ENCODE results near the gene BORCS8. TPM values are rescaled to one million over a fixed set of nuclear protein-coding genes. Genes with fewer than 3 reads are reported as not detected.

The BORCS8 gene
- total RNA-seq, 1 donor from 2014 or later = 28.1 TPM

DNA sequence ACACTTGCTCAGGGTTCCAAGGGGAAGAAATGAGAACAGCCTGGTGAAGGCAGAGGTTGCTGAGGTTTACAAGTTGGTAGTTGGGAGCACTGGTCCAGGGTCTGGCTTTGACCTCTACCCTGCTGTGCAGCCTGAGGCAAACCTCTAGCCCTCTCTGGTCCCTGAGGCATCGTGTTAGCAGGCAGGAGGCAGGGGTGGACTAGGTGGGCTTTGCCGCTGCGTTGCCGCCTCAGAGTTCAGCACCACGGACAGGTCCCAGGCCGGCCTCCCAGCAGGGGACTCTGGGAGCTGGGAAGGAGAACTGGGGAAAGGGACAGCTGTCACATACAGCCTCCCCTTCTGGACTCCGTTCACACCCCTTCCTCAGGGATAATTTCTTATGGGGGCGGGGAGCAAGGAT, 22.9 kb upstream of the BORCS8 start:
- FAIRE-seq (no peak), DNase-seq (ENCODE audit: low spot score in 2 of 2) (no peak)

DNA sequence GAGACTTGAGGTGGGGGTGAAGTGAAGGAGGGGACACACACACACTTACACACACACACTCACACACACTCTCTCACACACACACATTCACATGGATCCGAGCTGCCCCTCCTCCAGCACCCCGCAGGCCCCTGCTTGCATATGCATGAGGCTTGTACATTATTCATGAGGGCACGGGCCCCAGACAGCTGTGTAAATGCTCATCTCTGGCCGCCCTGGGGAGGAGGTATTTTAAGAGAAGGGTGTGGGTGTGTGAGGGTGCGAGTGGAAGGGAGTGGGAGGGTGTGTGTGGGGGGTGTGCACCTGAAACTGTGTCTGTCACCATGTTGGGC, 22.2 kb upstream of the BORCS8 start:
- no peak for FAIRE-seq
- DNase-seq (ENCODE audit: low spot score in 2 of 2) = no peak

DNA sequence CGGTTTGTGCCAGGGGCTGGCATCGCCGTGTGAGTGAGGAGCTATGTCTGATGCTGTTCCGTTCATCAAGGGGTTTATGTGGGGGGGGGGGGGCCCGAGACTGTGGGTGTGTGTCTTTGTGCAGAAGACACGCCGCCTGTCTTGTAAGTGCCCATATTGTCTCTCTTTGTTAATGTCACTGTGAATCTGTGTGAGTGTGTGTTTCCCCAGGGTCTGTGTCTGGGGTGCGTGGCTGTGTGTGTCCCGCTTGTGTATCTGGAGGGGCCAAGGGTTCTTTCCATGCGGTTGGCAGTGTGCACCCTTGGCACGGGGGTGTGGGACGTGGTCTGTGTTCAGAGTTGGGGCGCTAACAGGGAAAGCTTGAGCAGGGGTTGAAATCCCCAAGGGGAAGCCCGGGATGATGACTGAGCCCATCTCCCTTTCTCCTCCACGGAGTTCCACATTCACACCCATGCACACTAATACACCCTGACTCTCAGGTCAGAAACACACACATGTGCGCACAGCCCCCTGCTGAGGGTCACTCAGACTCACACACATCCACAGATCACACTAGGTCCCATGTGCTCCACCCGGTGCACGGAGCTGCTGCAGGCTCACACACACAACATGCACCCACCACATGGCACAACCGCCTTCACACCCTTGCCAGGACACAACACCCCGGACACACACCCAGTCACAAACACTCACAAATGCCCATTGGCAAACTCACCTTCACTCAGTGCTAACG, 21.6 kb upstream of the BORCS8 start:
- FAIRE-seq (no peak), DNase-seq (ENCODE audit: low spot score in 2 of 2) (peak in 1 of 2 donors; percentile 8)

DNA sequence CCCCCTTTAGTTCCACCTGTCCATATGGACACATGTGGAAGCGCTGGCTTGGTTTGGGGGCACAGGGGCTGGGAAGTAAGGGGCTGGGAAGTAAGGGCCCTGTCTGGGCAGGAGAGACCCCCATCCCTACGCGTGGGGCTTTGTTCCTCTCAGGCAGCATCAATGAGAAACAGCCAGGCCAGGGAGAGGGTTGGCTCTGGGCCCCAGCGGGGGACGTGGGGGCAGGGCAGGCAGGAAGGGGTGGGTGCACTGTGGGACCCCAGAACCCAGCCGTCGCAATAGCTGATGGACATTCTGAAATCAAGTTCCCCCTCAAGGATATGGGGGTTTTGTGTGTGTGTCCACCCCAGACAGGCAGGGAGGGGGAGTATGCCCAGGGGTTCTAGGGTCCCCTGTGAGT, 21.0 kb upstream of the BORCS8 start:
- FAIRE-seq (no peak), DNase-seq (ENCODE audit: low spot score in 2 of 2) (peak in 1 of 2 donors; percentile 12)

DNA sequence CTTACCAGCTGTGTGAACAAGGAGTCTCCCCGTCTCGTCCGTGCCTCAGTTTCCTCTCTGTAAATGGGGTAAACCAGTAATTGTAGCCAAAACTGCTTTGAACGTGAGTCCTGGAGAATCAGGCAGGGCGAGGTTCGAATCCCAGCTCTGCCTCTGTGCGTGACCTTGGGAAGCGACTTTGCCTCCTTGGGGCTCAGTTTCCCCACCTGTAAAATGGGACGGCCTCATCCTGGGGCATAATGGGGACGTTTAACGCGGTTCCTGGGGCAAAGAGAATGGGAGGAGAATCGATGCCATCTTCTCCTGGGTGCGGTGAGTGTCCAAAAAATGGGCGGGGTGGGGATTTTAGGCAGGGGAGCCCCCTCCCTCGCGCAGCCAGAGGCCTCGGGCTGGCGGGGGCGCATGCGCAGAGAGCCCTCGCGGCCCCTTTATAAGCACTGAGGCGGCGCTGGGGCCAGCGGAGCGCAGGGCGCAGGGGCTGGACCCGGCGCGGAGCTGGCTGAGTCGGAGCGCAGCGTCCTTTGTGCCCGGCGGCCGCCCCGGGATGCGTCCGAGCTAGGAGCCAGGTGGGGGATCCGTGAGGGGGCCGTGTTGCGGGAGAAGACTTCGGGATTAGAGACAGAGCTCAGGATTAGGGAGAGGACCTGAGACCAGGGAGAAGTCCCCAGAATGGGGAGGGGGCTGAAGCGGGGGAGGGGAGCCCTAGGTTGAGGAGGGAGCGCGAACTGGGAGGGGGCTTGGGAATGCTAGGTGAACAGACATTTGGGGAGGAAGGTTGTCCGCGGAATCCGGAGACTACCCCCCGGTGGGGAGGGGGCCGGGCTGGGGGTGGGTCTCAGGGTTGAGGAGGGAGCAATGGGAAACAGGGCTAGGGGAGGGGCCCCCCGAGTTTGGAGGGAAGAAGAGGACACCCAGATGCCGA, 19.8 kb upstream of the BORCS8 start, which contains the start of gene NCAN:
TSS of gene NCAN (plus strand) at position 460 of the 922 bp plus-strand sequence. CDS start 4,996 bp downstream, outside the sequence.
- FAIRE-seq (no peak), DNase-seq (ENCODE audit: low spot score in 2 of 2) (peak; percentile 39 to 65)

DNA sequence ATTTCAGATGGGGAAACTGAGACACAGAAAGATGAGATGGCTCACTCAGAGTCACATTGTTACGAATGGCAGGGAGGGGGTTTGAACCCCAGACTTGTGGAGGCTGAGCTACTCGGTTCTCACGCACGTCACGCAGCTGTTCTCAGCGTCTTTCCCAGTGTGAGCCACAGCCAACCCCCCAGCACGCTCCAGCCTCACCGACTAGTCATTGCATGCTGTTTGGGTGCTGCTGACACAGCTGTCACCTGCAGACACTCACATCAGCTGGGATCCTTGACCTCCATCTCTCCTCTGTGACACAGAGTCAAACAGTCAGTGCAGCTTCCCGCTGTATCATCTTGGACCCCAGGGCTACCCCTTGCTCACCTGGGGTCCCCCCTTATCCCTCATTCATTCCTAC, 17.4 kb upstream of the BORCS8 start:
- no peak for FAIRE-seq

DNA sequence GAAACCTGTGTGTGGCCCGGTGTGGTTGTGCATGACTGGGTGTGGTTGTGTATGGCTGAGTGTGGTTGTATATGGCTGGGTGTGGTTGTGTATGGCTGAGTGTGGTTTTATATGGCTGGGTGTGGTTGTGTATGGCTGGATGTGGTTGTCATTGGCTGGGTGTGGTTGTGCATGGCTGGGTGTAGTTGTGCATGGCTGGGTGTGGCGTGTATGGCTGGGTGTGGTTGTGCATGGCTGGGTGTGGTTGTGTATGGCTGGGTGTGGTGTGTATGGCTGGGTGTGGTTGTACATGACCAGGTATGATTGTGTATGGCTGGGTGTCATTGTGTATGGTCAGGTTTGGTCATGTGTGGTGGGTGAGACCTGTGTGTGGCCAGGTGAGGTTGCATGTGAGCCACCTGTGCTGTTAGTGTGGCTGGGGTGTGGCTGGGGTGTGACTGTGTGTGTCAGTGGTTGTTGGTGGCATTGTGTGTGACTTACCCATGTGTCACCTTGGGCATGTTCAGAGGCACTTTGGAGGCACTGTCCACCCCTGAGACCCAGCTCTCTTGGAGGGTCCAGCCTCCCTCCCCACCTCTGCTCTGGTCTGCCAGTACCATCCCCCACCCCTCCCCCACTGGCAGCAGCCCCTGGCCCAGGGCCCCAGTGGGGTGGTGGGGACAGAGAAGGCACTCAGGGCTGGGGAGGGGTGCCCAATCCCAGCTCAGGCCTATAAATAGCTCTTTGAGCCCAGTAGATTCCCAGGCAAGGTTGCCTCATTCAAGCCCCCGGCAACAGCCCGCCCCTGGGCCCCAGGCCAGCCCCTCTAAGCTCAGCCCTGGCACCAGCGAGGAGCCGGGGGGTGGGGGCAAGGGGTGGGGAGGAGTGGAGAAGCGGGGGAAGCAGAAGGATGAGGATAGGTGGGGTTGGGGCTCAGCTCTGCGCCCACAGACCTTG, 16.0 kb upstream of the BORCS8 start:
- DNase-seq (ENCODE audit: low spot score in 2 of 2) (no peak), FAIRE-seq (no peak)

More for the DNA sequence above, 17.4 kb upstream of the BORCS8 start:
- DNase-seq (ENCODE audit: low spot score in 2 of 2) = no peak

DNA sequence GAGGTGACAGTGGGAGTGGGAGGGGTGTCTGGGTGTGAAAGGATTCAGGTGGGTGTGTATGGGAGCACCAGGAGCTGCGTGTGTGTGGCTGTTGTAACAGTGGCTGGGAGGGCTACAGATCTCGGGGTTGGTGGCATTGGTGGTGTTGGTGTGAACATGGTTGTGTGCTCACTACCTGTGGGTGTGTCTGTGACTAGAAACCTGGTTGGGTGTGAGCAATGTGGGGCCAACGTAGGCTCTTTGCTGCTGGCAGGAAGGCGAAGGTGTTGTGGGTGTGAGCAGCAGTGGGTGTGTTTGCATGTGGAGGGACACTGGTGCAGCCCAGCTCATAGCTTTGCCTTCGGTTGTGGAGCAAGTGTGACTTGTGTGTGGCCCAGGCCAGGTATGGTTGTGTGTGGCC, 15.0 kb upstream of the BORCS8 start:
- no peak for FAIRE-seq
- DNase-seq (ENCODE audit: low spot score in 2 of 2) = no peak

DNA sequence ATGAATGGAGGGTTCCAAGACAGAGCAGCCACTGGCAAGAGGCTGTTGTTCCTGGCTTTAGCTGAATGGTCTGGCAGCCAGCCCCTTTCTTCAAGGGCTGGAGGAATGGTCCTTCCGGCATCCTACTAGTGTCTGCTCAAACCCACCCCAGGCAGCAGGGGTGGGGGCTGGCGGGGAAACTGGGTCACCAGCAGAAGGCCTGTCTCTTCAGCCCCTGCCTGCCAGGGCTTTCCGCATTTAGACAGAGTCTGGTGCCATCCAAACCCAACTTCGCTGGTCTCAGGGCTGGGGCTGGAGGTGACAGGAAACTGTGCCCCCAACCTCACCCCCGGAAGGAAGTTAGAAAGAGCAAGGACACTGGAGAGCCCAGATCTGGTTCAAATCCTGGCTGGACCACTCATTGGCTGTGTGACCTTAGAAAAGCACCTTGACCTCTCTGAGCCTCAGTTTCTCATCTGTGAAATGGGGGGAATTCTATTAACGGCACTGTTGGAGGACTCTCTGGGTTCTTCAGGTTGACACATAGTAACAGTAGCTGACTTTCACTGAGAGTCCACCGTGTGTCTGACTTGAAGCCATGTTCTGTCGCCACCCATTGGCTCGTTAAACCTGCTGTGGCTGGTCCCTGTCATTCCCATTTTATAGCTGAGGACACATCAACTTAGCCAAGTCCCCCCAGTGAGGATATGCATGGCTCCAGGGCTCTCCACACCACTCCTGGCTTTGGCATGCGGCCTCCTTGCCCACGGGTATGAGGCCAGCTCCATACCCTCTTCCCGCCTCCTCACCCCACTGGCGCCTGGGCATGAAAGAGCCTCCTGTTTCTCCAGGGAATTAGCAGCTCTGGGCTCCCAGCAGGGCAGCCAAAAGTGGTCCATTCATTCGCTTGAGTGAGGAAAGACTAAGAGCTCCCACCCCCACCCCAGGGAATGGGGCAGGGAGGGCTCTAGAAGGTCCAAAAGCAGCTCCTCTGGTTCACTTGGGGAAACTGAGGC, 13.8 kb upstream of the BORCS8 start:
- DNase-seq (ENCODE audit: low spot score in 2 of 2) = no peak

DNA sequence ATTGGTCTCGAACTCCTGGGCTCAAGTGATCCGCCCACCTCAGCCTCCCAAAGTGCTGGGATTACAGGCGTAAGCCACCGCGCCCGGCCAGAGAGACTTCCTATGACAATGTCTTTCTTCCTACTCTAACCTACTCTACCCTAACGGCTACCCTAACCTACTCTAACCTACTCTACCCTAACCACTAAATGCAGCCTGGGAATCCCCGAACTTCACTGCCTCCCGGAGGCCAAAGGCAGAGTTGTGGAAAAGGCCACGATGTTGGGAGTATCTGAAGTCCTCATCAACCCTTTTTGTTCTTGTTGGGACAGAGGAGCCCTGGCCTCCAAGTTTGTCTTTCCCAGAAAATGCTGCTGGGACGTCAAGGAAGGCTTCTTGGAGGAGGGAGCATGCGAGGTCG, 12.2 kb upstream of the BORCS8 start:
- FAIRE-seq (no peak), DNase-seq (ENCODE audit: low spot score in 2 of 2) (no peak)

More for the DNA sequence above, 13.8 kb upstream of the BORCS8 start:
- no peak for FAIRE-seq

DNA sequence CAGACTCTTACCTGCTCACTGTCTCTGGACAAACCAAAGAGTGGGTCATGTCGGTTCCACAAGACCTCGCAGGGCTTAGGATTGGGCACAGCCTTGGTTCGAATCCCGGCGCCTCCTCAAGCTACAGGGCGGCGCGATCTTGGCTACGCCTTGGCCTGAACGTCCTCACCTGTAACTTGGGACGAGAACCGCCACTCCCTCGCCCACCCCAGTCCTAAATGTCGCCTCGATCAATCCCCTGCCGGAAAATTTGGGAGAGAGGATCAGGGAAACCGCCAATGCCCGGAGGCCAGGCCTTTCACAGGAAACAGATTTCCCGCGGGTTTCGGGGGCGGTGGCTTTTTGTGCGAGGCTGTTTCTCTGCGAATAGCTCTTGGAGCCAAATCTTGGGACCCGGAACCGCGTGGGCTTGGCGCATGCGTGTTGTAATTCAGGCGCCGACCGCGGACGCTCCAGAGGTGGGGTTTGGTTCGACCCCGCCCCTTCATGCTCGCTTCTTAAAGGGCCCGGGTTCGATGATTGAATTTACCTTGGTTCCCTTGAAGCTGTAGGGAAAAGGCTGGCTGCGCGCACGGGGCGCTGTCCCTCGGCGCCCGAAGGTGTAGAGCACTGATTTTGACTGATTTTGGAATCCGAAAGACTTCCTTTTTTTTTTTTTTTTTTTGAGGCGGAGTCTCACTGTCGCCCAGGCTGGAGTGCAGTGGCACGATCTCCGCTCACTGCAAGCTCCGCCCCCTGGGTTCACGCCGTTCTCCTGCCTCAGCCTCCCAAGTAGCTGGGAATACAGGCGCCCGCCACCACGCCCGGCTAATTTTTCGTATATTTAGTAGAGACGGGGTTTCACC, 11.3 kb upstream of the BORCS8 start, which contains the start of gene NR2C2AP:
TSS of gene NR2C2AP (minus strand) at position 403 of the 845 bp plus-strand sequence. CDS start at position 49, 354 bp downstream.
- peak; percentile 89 to 98 for DNase-seq (ENCODE audit: low spot score in 2 of 2)
- FAIRE-seq = no peak

DNA sequence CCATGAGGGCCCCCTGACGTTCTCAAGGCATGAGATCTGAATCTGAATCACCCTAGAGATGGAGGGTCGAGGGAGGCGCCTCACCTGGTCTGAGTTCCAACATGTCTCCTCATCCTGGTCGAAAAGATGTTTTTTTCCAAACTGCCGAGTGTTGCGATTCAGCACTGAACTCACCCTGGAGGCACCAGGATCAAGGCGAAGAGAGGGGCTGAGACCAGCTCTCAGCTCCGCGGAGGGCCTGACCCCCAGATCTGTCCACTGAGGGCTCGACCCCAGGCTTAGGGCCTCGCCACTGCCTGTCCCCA, 10.7 kb upstream of the BORCS8 start:
- FAIRE-seq (no peak), DNase-seq (ENCODE audit: low spot score in 2 of 2) (no peak)

DNA sequence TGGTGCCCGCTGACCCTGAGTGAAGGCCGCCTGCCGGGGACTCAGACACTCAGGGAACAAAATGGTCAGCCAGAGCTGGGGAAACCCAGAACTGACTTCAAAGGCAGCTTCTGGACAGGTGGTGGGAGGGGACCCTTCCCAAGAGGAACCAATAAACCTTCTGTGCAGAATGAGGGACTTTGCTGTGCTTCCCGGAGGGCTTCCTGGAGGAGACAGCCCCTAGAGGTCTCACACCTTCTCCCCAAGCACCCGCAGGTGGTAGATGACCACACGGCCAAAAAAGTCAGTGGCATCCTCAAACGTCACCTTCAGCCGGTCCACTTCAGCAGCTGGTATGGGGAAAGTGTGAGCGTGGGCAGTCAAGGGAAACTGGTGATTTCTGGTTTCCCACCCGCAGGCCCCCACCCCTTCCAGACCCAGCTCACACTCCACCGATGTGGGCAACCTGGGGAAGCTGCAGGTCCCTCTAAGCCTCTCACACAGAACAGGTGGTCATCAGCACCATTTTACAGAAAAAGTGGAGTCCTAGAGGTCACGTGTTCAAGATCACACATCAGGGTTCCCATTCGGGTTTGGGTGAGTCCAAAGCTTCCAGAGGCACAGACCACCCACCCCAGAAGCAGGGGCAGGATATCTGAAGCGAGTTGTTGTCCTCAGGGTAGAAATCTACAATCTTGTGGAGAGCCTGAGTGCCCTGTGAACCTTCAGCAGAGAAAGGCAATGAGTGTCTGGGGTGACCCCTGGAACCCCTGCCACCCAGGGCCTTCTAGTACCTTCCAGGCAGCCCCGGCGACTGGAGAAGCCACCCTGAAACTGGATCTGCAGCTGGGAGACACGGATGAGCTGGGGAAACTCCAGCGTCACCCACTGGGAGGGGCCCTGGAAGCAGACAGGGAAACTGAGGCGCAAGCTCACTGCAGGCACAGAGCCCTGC, 10.0 kb upstream of the BORCS8 start:
- FAIRE-seq (no peak), DNase-seq (ENCODE audit: low spot score in 2 of 2) (no peak)

DNA sequence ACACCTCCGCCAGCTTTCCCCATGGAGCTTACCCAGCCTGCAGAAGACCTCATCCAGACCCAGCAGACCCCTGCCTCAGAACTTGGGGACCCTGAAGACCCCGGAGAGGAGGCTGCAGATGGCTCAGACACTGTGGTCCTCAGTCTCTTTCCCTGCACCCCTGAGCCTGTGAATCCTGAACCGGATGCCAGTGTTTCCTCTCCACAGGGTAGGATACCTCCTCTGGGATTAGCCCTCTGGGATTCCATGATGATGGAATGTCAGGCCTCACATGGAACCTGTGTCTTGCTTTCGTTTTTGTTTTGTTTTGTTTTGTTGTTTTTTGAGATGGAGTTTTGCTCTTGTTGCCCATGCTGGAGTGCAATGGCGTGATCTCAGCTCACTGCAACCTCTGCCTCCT, 2.0 kb upstream of the BORCS8 start:
- DNase-seq (ENCODE audit: low spot score in 2 of 2) (no peak), FAIRE-seq (no peak)

DNA sequence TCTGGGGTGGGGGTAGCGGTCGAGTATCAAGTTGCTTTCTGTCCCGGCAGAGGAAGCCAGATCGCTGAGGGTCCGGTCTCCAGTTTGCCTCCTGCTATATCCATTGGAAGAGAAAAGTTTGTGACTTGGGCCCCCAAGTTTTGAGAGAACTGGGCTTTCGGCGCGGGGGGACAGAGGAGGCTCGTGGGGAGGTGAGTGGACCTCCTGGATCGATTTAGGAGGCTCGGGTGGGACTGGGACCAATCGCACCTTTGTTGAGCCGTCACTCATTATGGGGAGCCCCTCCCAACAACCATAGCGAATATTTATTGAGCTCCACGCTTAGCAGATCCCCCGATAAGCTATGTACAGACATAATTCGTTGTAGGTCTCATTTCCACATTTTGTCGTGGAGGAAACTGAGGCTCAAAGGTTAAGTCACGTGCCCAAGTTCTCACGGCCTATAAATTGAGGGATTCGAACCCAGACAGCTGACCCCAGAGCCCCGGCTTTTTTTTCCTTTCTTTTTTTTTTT, 1.0 kb upstream of the BORCS8 start:
- no peak for FAIRE-seq
- DNase-seq (ENCODE audit: low spot score in 2 of 2) = no peak

DNA sequence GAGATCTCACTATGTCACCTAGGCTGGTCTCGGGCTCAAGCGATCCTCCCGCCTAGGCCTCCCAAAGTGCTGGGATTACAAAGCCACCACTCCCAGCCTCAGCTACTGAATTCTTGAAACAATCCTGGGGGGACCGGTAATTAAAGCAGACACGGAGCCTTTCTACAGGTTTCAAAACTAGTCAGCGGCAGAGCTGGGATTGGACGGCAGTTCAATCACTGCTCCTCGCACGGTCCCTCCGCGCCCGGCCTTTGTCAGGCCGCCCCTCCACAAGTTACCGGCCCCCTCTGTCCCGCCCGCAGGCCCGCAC, 229 bp downstream of the BORCS8 start:
- no peak for FAIRE-seq
- DNase-seq (ENCODE audit: low spot score in 2 of 2) = no peak

DNA sequence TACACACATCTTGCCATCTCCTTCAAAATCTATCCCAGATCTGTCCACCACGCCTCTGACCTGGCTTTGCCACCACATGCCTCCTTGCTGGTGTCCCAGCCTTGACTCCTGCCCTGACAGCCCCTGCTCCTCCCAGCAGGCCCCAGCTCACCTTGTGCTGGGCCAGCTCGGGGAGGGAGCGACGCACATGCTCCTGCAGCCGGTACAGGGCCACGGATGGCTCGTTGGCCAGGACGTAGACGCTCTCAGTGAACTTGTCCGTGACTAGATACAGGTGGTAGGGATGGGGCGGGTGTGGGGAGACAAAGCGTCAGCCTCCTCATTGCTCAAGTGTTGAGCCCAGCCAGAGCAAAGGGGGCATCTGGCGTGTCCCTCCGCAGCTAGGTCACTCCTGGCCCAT, 5.2 kb downstream of the BORCS8 start:
- DNase-seq (ENCODE audit: low spot score in 2 of 2) (no peak), FAIRE-seq (no peak)

All from frontal cortex (tissue), 4 donors.